ENCODE measurements around the gene UBAP1L. TPM values are rescaled to one million over a fixed set of nuclear protein-coding genes. Genes with fewer than 3 reads are reported as not detected.

UBAP1L gene
- total RNA-seq, 1 donor from 2014 or later: 2.7 TPM

Other genes with a start within 250 kb of the UBAP1L start
- gene ANKDD1A, start 203.3 kb downstream of the UBAP1L start, total RNA-seq: 5.6 and 5.8 TPM in 2 replicates
- 77.3 and 84.7 TPM in 2 replicates for gene SPG21, start 125.3 kb downstream of the UBAP1L start, total RNA-seq
- 29.8 and 34.8 TPM in 2 replicates for gene MTFMT, start 85.6 kb downstream of the UBAP1L start, total RNA-seq
- gene SLC51B, start 69.8 kb downstream of the UBAP1L start, total RNA-seq: not detected in 2 replicates
- gene RASL12, start 47.2 kb downstream of the UBAP1L start, total RNA-seq: not detected in 2 replicates
- not detected in 2 replicates for gene KBTBD13, start 38.5 kb downstream of the UBAP1L start, total RNA-seq
- 18.7 and 25.0 TPM in 2 replicates for gene PDCD7, start 18.6 kb upstream of the UBAP1L start, total RNA-seq
- gene CLPX, start 70.1 kb upstream of the UBAP1L start, total RNA-seq: 45.3 and 69.3 TPM in 2 replicates
- not detected in 2 replicates for gene CILP, start 96.3 kb upstream of the UBAP1L start, total RNA-seq
- 2.0 and 3.0 TPM in 2 replicates for gene PARP16, start 171.7 kb upstream of the UBAP1L start, total RNA-seq
- not detected in 2 replicates for gene RNU5A-1, start 180.9 kb upstream of the UBAP1L start, total RNA-seq
- gene RNU5B-1, start 189.5 kb upstream of the UBAP1L start, total RNA-seq: not detected in 2 replicates

Measured in dermis blood vessel endothelial cell (primary cell).